Measurements from ENCODE around the gene PON2.

- TF ChIP-seq, protein P1, sequence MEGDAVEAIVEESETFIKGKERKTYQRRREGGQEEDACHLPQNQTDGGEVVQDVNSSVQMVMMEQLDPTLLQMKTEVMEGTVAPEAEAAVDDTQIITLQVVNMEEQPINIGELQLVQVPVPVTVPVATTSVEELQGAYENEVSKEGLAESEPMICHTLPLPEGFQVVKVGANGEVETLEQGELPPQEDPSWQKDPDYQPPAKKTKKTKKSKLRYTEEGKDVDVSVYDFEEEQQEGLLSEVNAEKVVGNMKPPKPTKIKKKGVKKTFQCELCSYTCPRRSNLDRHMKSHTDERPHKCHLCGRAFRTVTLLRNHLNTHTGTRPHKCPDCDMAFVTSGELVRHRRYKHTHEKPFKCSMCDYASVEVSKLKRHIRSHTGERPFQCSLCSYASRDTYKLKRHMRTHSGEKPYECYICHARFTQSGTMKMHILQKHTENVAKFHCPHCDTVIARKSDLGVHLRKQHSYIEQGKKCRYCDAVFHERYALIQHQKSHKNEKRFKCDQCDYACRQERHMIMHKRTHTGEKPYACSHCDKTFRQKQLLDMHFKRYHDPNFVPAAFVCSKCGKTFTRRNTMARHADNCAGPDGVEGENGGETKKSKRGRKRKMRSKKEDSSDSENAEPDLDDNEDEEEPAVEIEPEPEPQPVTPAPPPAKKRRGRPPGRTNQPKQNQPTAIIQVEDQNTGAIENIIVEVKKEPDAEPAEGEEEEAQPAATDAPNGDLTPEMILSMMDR (IDR thresholded peaks at IDR 0.05; ENCODE audit: insufficient read depth, low read depth, low read length) = no peak
- no peak for TF ChIP-seq EZH2 (IDR thresholded peaks at IDR 0.05; ENCODE audit: insufficient read depth, low read length)
Measured at GRCh38 chr7:95436407-95436806, 1.6 kb upstream of the PON2 start.

Data from astrocyte (in vitro differentiated cells and primary cell).